ENCODE data around the gene MDC1. TPM values are rescaled to one million over a fixed set of nuclear protein-coding genes. Genes with fewer than 3 reads are reported as not detected.

MDC1 gene
- total and polyA plus RNA-seq, 2 of the 13 experiments (the other 11 are each of a cell fraction or from before 2014, with no cell fraction given): 8.4 to 14.0 TPM

GRCh38 chr6:30670760-30671527, 46.1 kb downstream of the MDC1 start (continued):
- TF ChIP-seq GABPB1 (CRISPR knock-in tag; IDR thresholded peaks at IDR 0.05) (peak; percentile 5; the same call in 1 of the 2 replicates), TBX2 (CRISPR knock-in tag; IDR thresholded peaks at IDR 0.05; ENCODE audit: borderline replicate concordance) (0 out of 2 replicates have a peak, but pooled peaks have one; percentile 14), MBD4 (IDR thresholded peaks at IDR 0.05; ENCODE audit: borderline replicate concordance, low read length) (no peak), ZNF292 (CRISPR knock-in tag; IDR thresholded peaks at IDR 0.05; ENCODE audit: borderline replicate concordance, low read depth) (no peak), SRF (IDR thresholded peaks at IDR 0.05; ENCODE audit: low read depth, low read length) (no peak), FOXP4 (CRISPR knock-in tag; IDR thresholded peaks at IDR 0.05) (peak; percentile 14; the same call in 1 of the 2 replicates), ZNF790 (CRISPR knock-in tag; IDR thresholded peaks at IDR 0.05; ENCODE audit: borderline replicate concordance) (no peak), KIAA2018 (CRISPR knock-in tag; IDR thresholded peaks at IDR 0.05; ENCODE audit: borderline replicate concordance) (no peak), ZNF703 (CRISPR knock-in tag; IDR thresholded peaks at IDR 0.05; ENCODE audit: borderline replicate concordance) (no peak), MAF1 (CRISPR knock-in tag; IDR thresholded peaks at IDR 0.05; ENCODE audit: borderline replicate concordance) (no peak), ZBTB38 (CRISPR knock-in tag; IDR thresholded peaks at IDR 0.05) (peak; percentile 94), TEF (CRISPR knock-in tag; IDR thresholded peaks at IDR 0.05) (no peak), HMGA1 (CRISPR knock-in tag; conservative IDR thresholded peaks at IDR 0.05) (no peak), ZNF772 (CRISPR knock-in tag; IDR thresholded peaks at IDR 0.05) (no peak), ARID2 (CRISPR knock-in tag; IDR thresholded peaks at IDR 0.05; ENCODE audit: borderline replicate concordance) (no peak)

Measured in HepG2 (cell line).